Measurements from ENCODE around the gene SEC24B.

DNA sequence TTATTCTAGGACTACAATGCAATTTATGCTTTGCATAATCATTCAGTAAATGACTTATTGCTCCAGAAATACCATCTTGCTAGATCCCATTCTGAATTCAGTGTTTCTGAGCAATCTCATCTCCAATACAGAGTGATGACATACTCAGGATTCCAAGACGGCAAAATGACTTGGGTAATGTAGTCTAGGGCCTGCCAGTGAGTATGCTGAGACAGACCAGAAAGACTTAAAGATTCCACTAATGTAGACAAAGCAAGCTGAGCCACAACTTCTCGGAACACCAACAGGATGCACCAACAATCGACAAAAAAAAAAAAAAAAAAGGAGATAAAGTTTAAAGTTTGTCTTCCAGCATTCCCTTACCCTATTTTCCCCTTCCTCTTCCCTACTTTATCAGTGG, 919 bp upstream of the SEC24B start:
- no peak for TF ChIP-seq POLR2A (IDR thresholded peaks at IDR 0.05)
- TF ChIP-seq, protein P1, sequence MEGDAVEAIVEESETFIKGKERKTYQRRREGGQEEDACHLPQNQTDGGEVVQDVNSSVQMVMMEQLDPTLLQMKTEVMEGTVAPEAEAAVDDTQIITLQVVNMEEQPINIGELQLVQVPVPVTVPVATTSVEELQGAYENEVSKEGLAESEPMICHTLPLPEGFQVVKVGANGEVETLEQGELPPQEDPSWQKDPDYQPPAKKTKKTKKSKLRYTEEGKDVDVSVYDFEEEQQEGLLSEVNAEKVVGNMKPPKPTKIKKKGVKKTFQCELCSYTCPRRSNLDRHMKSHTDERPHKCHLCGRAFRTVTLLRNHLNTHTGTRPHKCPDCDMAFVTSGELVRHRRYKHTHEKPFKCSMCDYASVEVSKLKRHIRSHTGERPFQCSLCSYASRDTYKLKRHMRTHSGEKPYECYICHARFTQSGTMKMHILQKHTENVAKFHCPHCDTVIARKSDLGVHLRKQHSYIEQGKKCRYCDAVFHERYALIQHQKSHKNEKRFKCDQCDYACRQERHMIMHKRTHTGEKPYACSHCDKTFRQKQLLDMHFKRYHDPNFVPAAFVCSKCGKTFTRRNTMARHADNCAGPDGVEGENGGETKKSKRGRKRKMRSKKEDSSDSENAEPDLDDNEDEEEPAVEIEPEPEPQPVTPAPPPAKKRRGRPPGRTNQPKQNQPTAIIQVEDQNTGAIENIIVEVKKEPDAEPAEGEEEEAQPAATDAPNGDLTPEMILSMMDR (IDR thresholded peaks at IDR 0.05) = no peak

All from esophagus squamous epithelium (tissue), 4 donors.